Loucy (cell line): ENCODE results near the gene MAT2A.

Experiments
- H2AFZ ChIP-seq: fragments of 200-600 bp; sonication (generic); 2 replicates; pipeline ENCODE4 v1.6.0; 2016; ENCODE audit warnings: antibody characterized with exemption, mild to moderate bottlenecking, low read length, moderate library complexity
- H3F3A ChIP-seq: fragments of 200-600 bp; 2 replicates; pipeline ENCODE4 v1.6.0; 2016; ENCODE audit warnings: antibody characterized with exemption, low read depth, mild to moderate bottlenecking
- H3K27me3 ChIP-seq: fragments of 200-600 bp; sonication (generic); 2 replicates; pipeline ENCODE4 v1.6.1; 2014; ENCODE audit warnings: low read length, mild to moderate bottlenecking; ENCODE audit not compliant: insufficient read depth, poor library complexity, severe bottlenecking
- H3K36me3 ChIP-seq: fragments of 200-600 bp; sonication (generic); 2 replicates; pipeline ENCODE4 v1.6.1; 2016; ENCODE audit warnings: low read length; ENCODE audit not compliant: insufficient read depth
- H3K4me1 ChIP-seq: fragments of 200-600 bp; sonication (generic); 2 replicates; pipeline ENCODE4 v1.5.1; 2014; ENCODE audit warnings: low read length, mild to moderate bottlenecking; ENCODE audit not compliant: insufficient read depth, poor library complexity, severe bottlenecking
- H3K4me2 ChIP-seq: fragments of 200-600 bp; sonication (generic); 2 replicates; pipeline ENCODE4 v1.6.0; 2014; ENCODE audit warnings: antibody characterized with exemption, low read length, low read depth, mild to moderate bottlenecking; ENCODE audit not compliant: poor library complexity, severe bottlenecking
- H3K4me3 ChIP-seq: fragments of 200-600 bp; sonication (generic); 2 replicates; pipeline ENCODE4 v1.5.1; 2014; ENCODE audit warnings: low read length, mild to moderate bottlenecking, mixed read lengths; ENCODE audit not compliant: poor library complexity, severe bottlenecking
- H3K79me2 ChIP-seq: fragments of 200-600 bp; sonication (generic); 2 replicates; pipeline ENCODE4 v1.6.1; 2014; ENCODE audit warnings: low read length; ENCODE audit not compliant: insufficient read depth
- H3K9ac ChIP-seq: fragments of 200-600 bp; sonication (generic); 2 replicates; pipeline ENCODE4 v1.6.0; 2014; ENCODE audit warnings: mild to moderate bottlenecking, low read depth, low read length, moderate library complexity; ENCODE audit not compliant: poor library complexity, severe bottlenecking
- H3K9me2 ChIP-seq: fragments of 200-600 bp; sonication (generic); replicated peaks from 2 replicates; pipeline ENCODE4 v1.6.1; 2016; ENCODE audit warnings: low read depth, low read length, mixed read lengths
- H3K9me3 ChIP-seq: fragments of 200-600 bp; sonication (generic); 2 replicates; pipeline ENCODE4 v1.6.1; 2014; ENCODE audit warnings: mild to moderate bottlenecking, antibody characterized with exemption, low read length, low read depth; ENCODE audit not compliant: insufficient read depth
- H4K20me1 ChIP-seq: fragments of 200-600 bp; sonication (generic); 2 replicates; pipeline ENCODE4 v1.6.0; 2014; ENCODE audit warnings: antibody characterized with exemption, low read length, mild to moderate bottlenecking; ENCODE audit not compliant: insufficient read depth, poor library complexity, severe bottlenecking
- EZH2phosphoT487 ChIP-seq: fragments of 200-600 bp; IDR thresholded peaks from 2 replicates; pipeline ENCODE4 v1.6.1; 2018; ENCODE audit warnings: antibody characterized with exemption, mild to moderate bottlenecking, moderate library complexity, borderline replicate concordance
- TF ChIP-seq, protein P1 (sequence below): fragments of 200-600 bp; sonication (generic); conservative IDR thresholded peaks from 2 replicates; pipeline ENCODE4 v1.5.1; 2014; ENCODE audit warnings: mild to moderate bottlenecking, antibody characterized with exemption, low read length

Gene MAT2A

DNA sequence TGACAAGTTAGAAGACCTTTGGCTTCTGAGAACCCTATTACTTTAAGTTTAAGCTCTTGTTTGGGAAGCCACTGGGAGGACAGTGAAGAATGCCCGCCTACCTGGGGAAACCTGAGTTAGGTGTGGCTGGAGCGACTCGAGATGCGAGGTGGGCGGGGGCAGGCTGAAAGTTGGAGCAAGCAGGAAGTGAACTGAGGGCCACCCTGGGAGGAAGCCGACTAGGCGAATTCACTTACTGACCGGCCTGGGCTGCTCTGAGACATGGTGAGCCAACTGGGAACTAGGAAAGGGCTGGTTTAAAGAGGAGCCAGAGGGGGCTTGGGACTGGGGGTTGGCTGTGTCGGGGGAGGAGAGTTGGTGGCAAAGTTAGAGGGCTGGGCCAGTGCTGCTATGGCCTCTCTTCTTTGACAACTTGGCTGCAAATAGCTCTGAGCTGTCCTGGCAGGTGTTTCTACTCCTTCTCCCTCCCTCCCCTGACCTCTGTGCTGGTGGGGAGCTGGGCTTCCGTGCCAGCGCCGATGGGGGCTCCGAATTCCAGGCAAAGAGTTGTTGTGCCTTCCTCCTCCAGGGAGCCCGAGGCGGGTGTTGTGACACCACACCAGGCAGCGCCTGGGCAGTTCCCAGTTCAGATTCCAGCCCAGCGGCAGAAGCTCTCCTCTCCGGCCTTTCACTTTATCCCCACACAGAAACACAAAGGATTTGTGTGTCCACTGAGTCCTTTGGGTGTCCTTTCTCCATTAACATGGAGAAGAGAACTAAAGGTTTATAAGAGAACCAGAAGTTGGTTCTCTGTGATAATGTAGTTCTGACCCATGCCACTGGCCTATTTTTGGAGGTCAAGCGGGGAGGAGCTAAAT lies 38.6 kb downstream of the MAT2A start, which contains the start of gene VAMP8:
VAMP8 (plus strand) TSS at position 201 of the 857 bp plus-strand sequence; CDS start at position 262, 61 bp downstream.
- H3K9ac ChIP-seq = peak within 1 kb of the TSS; percentile 84
- H3K4me3 ChIP-seq = peak within 1 kb of the TSS; percentile 84
- peak within 1 kb of the TSS; percentile 72 for H2AFZ ChIP-seq
- no peaks in the 10 kb centered on the region for H4K20me1 ChIP-seq
- H3K9me3 ChIP-seq = no peaks in the 10 kb centered on the region
- no peaks in the 10 kb centered on the region for H3K27me3 ChIP-seq
- no peaks in the 10 kb centered on the region for H3F3A ChIP-seq
- H3K4me2 ChIP-seq = peak within 1 kb of the TSS; percentile 85
- TF ChIP-seq, protein P1, sequence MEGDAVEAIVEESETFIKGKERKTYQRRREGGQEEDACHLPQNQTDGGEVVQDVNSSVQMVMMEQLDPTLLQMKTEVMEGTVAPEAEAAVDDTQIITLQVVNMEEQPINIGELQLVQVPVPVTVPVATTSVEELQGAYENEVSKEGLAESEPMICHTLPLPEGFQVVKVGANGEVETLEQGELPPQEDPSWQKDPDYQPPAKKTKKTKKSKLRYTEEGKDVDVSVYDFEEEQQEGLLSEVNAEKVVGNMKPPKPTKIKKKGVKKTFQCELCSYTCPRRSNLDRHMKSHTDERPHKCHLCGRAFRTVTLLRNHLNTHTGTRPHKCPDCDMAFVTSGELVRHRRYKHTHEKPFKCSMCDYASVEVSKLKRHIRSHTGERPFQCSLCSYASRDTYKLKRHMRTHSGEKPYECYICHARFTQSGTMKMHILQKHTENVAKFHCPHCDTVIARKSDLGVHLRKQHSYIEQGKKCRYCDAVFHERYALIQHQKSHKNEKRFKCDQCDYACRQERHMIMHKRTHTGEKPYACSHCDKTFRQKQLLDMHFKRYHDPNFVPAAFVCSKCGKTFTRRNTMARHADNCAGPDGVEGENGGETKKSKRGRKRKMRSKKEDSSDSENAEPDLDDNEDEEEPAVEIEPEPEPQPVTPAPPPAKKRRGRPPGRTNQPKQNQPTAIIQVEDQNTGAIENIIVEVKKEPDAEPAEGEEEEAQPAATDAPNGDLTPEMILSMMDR = no peak
- no peak for TF ChIP-seq EZH2phosphoT487
- H3K36me3 ChIP-seq = no peaks in the 10 kb centered on the region
- peaks cover 24% of the 10 kb centered on the region for H3K4me1 ChIP-seq
- H3K9me2 ChIP-seq = no peaks in the 10 kb centered on the region
- H3K79me2 ChIP-seq = peaks cover 40% of the 10 kb centered on the region

DNA sequence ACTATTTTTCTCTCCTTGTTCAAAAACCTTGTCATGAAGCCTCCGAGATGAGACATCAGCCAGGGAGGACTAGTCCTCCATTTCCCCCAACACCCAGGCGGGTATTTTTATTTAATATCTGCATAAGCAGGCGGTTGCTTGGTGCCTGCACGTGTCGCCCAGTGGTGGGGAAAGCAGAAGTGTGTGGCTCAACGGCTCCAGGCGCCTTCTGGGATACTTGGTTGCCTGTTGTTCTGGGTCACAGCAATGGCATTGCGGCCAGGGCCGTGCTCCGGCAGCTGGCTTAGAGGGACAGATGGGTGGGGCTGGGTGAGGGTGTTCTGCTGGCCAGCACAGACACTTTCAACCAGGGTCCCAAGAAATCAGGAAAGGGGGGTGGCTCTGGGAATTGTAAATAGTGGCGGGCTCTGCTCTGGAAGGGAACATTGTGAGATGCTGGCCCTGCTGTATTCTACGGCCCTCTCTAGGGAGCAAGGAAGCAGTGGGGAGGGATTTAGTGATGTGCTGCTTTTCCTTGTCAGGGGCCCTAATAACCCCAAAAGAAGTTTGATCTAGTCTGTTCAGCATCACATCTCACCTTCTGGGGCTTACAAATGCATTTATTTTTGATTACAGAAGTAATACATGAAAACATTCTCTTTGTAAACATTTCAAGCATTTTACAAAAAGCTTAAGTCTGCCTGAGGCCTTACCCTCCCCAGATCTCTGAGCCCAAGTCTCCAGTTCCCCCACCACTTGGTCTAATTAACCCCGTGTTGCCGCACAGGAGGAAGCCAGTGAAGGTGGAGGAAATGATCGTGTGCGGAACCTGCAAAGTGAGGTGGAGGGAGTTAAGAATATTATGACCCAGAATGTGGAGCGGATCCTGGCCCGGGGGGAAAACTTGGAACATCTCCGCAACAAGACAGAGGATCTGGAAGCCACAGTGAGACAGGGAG lies 39.5 kb downstream of the MAT2A start:
- TF ChIP-seq, protein P1 = no peak
- TF ChIP-seq EZH2phosphoT487 = no peak
- peak overlapping the region; percentile 72 for H2AFZ ChIP-seq
- H3K9ac ChIP-seq = peak overlapping the region; percentile 84
- H3F3A ChIP-seq = no peaks in the 10 kb centered on the region
- H4K20me1 ChIP-seq = no peaks in the 10 kb centered on the region
- H3K27me3 ChIP-seq = no peaks in the 10 kb centered on the region
- H3K4me2 ChIP-seq = peak overlapping the region; percentile 85
- peak overlapping the region; percentile 84 for H3K4me3 ChIP-seq
- H3K79me2 ChIP-seq = peaks cover 40% of the 10 kb centered on the region
- no peaks in the 10 kb centered on the region for H3K36me3 ChIP-seq
- H3K4me1 ChIP-seq = peaks cover 24% of the 10 kb centered on the region
- no peaks in the 10 kb centered on the region for H3K9me3 ChIP-seq
- H3K9me2 ChIP-seq = no peaks in the 10 kb centered on the region

DNA sequence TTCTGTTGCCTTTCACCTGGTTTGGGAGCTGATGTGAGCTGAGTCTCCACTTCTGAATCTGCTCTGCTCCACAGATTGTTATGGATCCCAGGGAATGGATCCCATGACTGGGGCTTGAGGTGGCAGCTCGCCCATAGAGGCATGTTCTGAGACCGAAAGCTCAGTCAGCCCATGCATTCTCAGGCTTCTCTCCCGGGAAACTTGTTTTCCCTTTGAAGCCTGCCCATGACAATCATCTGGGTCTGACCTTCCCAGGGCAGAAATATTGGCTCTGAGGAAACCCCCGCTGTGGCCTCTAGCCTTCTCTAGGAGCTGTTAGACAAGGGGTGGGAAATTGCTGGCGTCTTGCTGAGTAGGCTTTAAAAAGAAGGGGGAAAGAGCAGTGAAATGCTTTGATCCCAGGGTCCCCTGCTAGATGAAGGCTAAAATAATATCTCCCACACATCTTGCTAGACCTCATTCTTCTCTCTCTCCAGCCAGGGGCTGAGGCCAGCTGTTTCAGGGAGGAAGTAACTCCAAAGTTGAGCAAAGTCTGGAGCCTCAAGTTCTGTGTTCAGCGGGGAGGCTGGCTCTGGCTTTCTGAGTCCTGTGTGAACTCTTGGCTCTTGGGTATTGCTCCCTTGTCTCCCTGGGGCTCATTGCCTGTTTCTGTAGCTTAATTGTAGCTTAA lies 40.4 kb downstream of the MAT2A start:
- peak overlapping the region; percentile 84 for H3K9ac ChIP-seq
- H3K4me3 ChIP-seq = peak overlapping the region; percentile 84
- H3K79me2 ChIP-seq = peaks cover 40% of the 10 kb centered on the region
- no peak for TF ChIP-seq EZH2phosphoT487
- TF ChIP-seq, protein P1 = no peak
- no peaks in the 10 kb centered on the region for H3K36me3 ChIP-seq
- H3K4me2 ChIP-seq = peak overlapping the region; percentile 85
- no peaks in the 10 kb centered on the region for H3K9me3 ChIP-seq
- no peaks in the 10 kb centered on the region for H3F3A ChIP-seq
- peaks cover 30% of the 10 kb centered on the region for H3K4me1 ChIP-seq
- no peaks in the 10 kb centered on the region for H3K9me2 ChIP-seq
- H2AFZ ChIP-seq = 0 out of 2 replicates have a peak overlapping the region, but pooled peaks have one; percentile 26
- H4K20me1 ChIP-seq = no peaks in the 10 kb centered on the region
- no peaks in the 10 kb centered on the region for H3K27me3 ChIP-seq
